Right lobe of liver (tissue), 6 donors: ENCODE results near the gene SBF2. TPM values are rescaled to one million over a fixed set of nuclear protein-coding genes. Genes with fewer than 3 reads are reported as not detected.

ENCODE experiments used
- ATAC-seq, 4 donors: fragments of 200-7000 bp; cut with Tn5 transposase; one replicate each; pipeline ENCODE4 v1.9.1; 2020; ENCODE audit warnings: mild to moderate bottlenecking in 4 of 4, moderate library complexity in 4 of 4
- DNase-seq, 3 donors: peaks; one replicate each; pipeline ENCODE4 v3.0.0-alpha.2; 2020
- H3K27ac ChIP-seq, 3 donors: fragments of 200-600 bp; one replicate each; pipeline ENCODE4 v1.8.0; 2022
- H3K27me3 ChIP-seq, 2 donors: fragments of 200-600 bp; one replicate each; pipeline ENCODE4 v1.8.0; 2022
- H3K36me3 ChIP-seq, 4 donors: fragments of 200-600 bp; sonication (generic) in 1 of 4; one replicate each; pipeline versions ENCODE4 v1.5.1 to v1.8.0; 2017 to 2022; ENCODE audit warnings: control low read depth in 1 of 4
- H3K4me1 ChIP-seq, 4 donors: fragments of 200-600 bp; sonication (generic) in 1 of 4; one replicate each; pipeline versions ENCODE4 v1.5.1 to v1.8.0; 2017 to 2022; ENCODE audit warnings: control low read depth in 1 of 4
- H3K4me3 ChIP-seq, 3 donors: fragments of 200-600 bp; one replicate each; pipeline ENCODE4 v1.8.0; 2022
- H3K9me3 ChIP-seq, 4 donors: fragments of 200-600 bp; sonication (generic) in 1 of 4; one replicate each; pipeline versions ENCODE4 v1.5.1 to v1.8.0; 2017 to 2022; ENCODE audit warnings: control low read depth in 1 of 4
- POLR2A ChIP-seq: fragments of 450-650 bp; IDR thresholded peaks from one replicate; pipeline ENCODE4 v1.6.1; 2017; ENCODE audit warnings: antibody characterized with exemption, mild to moderate bottlenecking
- WGBS: methylation state at CpG from one replicate; pipeline ENCODE4 v1.1.6; 2018; ENCODE audit warnings: low coverage, low lambda C conversion rate; ENCODE audit not compliant: insufficient coverage; ENCODE audit errors: missing lambda C conversion rate; 5-methylcytosine and 5-hydroxymethylcytosine counted together
- intact Hi-C, 2 donors: fragments of 100-400 bp; cut with DNase I; formaldehyde crosslinking; loops; one replicate each; pipeline versions ENCODE4 v1.11.2 to v1.14.1; 2022
- total RNA-seq, 6 experiments: library from RNA; depleted of rRNA in 2 of 6; stranded (reverse); fragments of >200 nt in 2 of 6; fragmentation: NEBNext Ultra II Directional in 3 of 6; extraction: Animal tissue kit (Norgen Biotek cat#: 25700) in 3 of 6; gene quantifications; one replicate each; pipeline versions ENCODE4 v1.1.0 to v1.2.4, GENCODE V29; 2016 to 2023
- TF ChIP-seq, protein P1 (sequence below), 4 donors: fragments of 200-600 bp in 3 of 4; fragments of 450-650 bp in 1 of 4; IDR thresholded peaks; one replicate each; pipeline versions ENCODE4 v1.5.1 to v1.8.0; 2016 to 2022; ENCODE audit warnings: antibody characterized with exemption in 4 of 4, mild to moderate bottlenecking in 2 of 4
- donor health status: DM: no; HTN: yes; CAD: no.
- donor health status: DM: no; HTN: no; CAD: no.
- donor health status: DM: no; HTN: no; CAD: no.
- donor health status: DM: no; HTN: yes; CAD: no.
- donor health status: DM: no; HTN: yes; CAD: no.

The SBF2 gene
- total RNA-seq, 6 experiments from 2014 or later = 13.7 to 28.4 (median 21.3) TPM

- Histone ChIP-seq H3K4me3 (no peak overlapping the region), H3K36me3 (no peaks in the 10 kb centered on the region), H3K27me3 (no peaks in the 10 kb centered on the region), H3K9me3 (peaks cover 0 to 3% (median 0%) of the 10 kb centered on the region in 4 donors), H3K27ac (no peak overlapping the region), H3K4me1 (no peaks in the 10 kb centered on the region)
- WGBS = 69% methylated on average over 1 of the region's 1 CpG
- intact Hi-C loops = no loop called here
- DNase-seq (no peak), ATAC-seq (no peak)
- TF ChIP-seq POLR2A = no peak
- TF ChIP-seq, protein P1, sequence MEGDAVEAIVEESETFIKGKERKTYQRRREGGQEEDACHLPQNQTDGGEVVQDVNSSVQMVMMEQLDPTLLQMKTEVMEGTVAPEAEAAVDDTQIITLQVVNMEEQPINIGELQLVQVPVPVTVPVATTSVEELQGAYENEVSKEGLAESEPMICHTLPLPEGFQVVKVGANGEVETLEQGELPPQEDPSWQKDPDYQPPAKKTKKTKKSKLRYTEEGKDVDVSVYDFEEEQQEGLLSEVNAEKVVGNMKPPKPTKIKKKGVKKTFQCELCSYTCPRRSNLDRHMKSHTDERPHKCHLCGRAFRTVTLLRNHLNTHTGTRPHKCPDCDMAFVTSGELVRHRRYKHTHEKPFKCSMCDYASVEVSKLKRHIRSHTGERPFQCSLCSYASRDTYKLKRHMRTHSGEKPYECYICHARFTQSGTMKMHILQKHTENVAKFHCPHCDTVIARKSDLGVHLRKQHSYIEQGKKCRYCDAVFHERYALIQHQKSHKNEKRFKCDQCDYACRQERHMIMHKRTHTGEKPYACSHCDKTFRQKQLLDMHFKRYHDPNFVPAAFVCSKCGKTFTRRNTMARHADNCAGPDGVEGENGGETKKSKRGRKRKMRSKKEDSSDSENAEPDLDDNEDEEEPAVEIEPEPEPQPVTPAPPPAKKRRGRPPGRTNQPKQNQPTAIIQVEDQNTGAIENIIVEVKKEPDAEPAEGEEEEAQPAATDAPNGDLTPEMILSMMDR (IDR thresholded peaks at IDR 0.05) = no peak
These were observed 277.0 kb downstream of the SBF2 start for GRCh38 chr11:10017050-10017449.

DNA sequence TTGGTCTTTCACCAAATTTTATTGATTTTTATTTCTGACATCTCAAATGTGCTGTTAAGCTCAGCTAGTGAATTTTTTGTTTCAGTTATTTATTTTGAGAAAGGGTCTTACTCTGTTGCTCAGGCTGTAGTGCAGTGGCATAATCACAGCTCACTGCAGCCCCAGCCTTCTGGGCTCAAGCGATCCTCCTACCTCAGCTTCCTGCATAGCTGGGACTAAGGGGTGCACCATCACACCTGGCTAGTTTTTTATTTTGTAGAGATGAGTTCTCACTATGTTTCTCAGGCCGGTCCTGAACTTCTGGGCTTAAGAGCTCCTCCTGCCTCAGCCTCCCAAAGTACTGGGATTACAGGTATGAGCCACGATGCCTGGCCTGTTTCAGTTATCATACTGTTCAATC lies 282.0 kb downstream of the SBF2 start:
- H3K36me3 ChIP-seq = no peaks in the 10 kb centered on the region
- DNase-seq (no peak), ATAC-seq (no peak)
- H3K4me1 ChIP-seq = no peaks in the 10 kb centered on the region
- TF ChIP-seq, protein P1 (IDR thresholded peaks at IDR 0.05) = no peak
- no peak for TF ChIP-seq POLR2A
- no peaks in the 10 kb centered on the region for H3K27me3 ChIP-seq
- H3K4me3 ChIP-seq = no peak overlapping the region
- 97% methylated on average over 3 of the region's 3 CpGs for WGBS
- H3K9me3 ChIP-seq = peaks cover 0 to 11% (median 4%) of the 10 kb centered on the region in 4 donors
- intact Hi-C loops = no loop called here
- no peak overlapping the region for H3K27ac ChIP-seq

GRCh38 chr11:10005955-10006525 lies 288.0 kb downstream of the SBF2 start:
- ATAC-seq = no peak
- Histone ChIP-seq H3K27me3 (no peaks in the 10 kb centered on the region), H3K9me3 (peaks cover 0 to 3% (median 0%) of the 10 kb centered on the region in 4 donors), H3K27ac (no peak overlapping the region), H3K4me3 (no peak overlapping the region), H3K36me3 (no peaks in the 10 kb centered on the region), H3K4me1 (no peaks in the 10 kb centered on the region)
- DNase-seq = no peak
- TF ChIP-seq POLR2A = no peak
- TF ChIP-seq, protein P1 (IDR thresholded peaks at IDR 0.05) = no peak
- 80% methylated on average over 5 of the region's 5 CpGs for WGBS
- intact Hi-C loops = no loop called here

DNA sequence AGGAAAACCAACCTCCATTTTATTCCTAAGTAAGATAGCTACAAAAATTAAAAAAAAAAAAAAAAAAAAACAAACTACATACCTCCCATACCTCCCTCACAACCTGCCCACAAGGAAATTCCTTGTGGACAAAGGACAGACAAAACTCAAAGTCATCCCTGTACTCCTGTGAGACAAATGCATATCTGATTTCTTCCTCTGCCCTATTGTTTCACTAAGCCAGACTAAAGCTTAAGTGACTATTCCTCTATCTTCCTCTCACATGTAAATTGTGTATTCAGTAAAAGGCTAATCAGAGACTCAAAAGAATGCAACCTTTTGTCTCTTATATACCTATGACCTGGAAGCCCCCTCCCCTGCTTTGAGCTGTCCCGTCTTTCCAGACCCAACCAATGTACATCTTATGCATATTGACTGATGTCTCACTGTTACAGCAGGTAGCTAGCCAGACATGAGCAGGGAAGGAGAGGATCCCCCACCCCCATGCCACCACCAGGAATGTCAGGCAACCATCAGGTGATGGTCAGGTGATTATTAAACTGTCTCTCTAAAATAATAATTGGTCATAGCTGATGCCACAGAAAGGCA lies 289.4 kb downstream of the SBF2 start:
- ATAC-seq (no peak), DNase-seq (no peak)
- intact Hi-C loops = no loop called here
- H3K27me3 ChIP-seq = no peaks in the 10 kb centered on the region
- no peaks in the 10 kb centered on the region for H3K36me3 ChIP-seq
- H3K4me3 ChIP-seq = no peak overlapping the region
- H3K9me3 ChIP-seq = no peaks in the 10 kb centered on the region
- H3K4me1 ChIP-seq = no peaks in the 10 kb centered on the region
- no peak overlapping the region for H3K27ac ChIP-seq
- 100% methylated on average over 1 of the region's 1 CpG for WGBS
- no peak for TF ChIP-seq POLR2A
- TF ChIP-seq, protein P1 (IDR thresholded peaks at IDR 0.05) = no peak
